Regular cardiac myocyte (primary cell): ENCODE measurements around the gene SLC9A5. TPM values are rescaled to one million over a fixed set of nuclear protein-coding genes. Genes with fewer than 3 reads are reported as not detected.

Experiments
- total RNA-seq: library from RNA; depleted of rRNA; stranded (reverse); fragments of >200 nt; gene quantifications from 2 replicates; pipeline ENCODE4 v1.2.3, GENCODE V29; 2014

SLC9A5 gene, protein sequence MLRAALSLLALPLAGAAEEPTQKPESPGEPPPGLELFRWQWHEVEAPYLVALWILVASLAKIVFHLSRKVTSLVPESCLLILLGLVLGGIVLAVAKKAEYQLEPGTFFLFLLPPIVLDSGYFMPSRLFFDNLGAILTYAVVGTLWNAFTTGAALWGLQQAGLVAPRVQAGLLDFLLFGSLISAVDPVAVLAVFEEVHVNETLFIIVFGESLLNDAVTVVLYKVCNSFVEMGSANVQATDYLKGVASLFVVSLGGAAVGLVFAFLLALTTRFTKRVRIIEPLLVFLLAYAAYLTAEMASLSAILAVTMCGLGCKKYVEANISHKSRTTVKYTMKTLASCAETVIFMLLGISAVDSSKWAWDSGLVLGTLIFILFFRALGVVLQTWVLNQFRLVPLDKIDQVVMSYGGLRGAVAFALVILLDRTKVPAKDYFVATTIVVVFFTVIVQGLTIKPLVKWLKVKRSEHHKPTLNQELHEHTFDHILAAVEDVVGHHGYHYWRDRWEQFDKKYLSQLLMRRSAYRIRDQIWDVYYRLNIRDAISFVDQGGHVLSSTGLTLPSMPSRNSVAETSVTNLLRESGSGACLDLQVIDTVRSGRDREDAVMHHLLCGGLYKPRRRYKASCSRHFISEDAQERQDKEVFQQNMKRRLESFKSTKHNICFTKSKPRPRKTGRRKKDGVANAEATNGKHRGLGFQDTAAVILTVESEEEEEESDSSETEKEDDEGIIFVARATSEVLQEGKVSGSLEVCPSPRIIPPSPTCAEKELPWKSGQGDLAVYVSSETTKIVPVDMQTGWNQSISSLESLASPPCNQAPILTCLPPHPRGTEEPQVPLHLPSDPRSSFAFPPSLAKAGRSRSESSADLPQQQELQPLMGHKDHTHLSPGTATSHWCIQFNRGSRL
- 1.2 and 2.3 TPM in 2 replicates for total RNA-seq

DNA sequence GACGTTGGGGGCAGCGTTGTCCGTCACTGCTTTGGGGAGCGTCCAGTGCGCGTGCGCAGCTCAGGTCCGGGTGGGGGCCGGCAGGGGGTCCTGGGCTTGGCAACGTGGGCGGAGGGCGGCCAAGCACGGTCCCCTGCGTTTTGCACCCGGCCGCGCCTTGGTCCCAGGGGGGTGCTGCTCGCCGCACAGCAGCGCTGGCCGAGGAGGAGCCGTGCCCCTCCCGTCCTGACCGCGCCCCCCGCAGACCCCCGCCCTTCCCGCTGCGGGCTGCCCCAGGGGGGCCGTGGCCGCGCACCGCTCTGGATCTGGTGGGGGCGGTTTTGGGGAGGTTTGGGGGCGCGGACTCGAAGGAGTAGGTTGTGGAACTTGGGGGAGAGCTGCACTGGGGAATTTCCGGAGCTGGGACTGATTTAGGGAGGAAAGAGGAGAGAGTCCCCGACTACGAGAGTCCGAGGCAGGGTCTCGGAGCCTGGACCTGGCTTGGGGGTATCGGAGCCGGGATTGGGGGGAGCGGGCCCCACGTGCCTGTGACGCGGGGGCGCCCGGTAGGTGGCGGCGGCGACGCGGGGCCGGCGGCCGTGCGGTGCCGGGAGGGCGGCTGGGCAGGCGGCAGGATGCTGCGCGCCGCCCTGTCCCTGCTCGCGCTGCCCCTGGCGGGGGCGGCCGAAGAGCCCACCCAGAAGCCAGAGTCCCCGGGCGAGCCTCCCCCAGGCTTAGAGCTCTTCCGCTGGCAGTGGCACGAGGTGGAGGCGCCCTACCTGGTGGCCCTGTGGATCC is at the start of gene SLC9A5:
TSS of gene SLC9A5 (plus strand) at position 579 of the 777 bp plus-strand sequence. CDS start at position 615, 36 bp downstream.

DNA sequence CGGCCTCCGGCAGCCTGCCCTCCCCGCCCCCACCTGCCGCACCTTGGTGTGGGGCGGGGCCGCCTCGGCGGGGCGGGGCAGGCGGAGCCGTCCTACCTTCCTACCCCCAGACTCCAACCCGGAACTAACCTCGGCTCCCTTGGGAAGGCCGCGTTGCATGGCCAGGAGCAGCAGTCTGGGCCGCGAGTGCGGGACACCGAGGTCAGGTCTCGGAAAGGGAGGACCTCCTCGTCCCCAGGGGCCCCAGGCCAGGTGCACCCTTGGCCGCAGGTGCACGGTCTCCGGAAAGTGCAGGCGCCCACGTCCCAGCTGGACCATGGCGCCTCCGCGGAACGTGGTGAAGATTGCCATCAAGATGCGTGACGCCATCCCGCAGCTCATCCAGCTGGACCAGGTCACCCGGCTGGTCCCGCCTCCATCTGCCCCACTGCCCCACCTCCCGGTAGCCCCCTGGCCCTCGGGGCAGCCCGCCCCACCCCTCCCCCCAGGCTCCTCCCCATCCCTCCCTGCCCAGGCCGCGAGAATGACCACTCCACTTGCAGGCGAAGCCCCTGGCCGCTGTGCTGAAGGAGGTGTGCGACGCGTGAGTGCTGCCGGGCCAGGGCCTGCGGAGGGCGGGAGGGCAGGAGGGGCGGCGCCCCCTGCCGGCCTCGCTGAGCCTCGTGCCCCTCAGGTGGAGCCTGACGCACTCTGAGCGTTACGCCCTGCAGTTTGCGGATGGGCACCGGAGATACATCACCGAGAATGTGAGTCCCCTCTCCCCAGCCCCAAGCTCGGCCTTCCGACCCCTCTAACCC is 49.6 kb upstream of the SLC9A5 start, which contains the start of gene ELMO3:
TSS of gene ELMO3 (plus strand) at position 121 of the 797 bp plus-strand sequence. CDS start at position 317, 196 bp downstream.

DNA sequence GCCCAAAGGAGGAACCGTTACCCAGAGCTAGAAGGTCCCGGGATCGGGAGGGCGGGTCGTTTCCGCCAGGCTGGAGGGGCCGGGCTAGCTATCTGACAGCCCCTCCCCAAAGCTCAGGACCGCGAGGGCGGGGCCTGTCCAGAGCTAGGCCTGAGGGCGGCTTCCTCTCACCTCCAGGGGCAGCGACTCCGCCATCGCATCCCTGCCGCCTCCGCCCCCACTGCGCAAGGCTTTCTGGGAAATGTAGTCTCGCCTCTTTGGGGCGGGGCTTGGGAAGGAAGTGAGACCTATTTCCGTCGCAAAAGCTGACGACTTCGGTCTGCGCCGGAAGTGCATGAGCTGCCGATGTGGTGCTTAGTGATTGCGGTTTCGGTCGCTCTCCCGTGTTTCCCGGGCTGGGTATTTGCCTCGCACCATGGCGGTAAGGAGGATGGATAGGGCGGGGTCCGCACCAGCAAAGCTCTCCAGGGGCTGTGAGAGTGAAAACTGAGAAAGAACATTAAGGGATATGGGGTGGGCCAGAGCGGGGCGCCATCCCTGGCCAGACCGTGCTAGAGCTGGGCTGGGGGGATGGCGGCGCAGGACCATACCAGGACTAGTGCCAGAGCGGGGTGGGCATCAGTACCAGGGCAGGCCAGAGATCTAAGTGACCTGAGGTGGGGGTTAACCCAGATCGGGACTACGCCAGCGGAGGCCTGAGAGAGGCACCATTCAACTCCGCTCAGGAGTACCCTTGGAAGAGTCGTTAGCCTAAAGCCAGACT is 21.8 kb upstream of the SLC9A5 start, which contains the start of gene TMEM208:
TSS of gene TMEM208 (plus strand) at position 327 of the 763 bp plus-strand sequence. CDS start at position 416, 89 bp downstream.

DNA sequence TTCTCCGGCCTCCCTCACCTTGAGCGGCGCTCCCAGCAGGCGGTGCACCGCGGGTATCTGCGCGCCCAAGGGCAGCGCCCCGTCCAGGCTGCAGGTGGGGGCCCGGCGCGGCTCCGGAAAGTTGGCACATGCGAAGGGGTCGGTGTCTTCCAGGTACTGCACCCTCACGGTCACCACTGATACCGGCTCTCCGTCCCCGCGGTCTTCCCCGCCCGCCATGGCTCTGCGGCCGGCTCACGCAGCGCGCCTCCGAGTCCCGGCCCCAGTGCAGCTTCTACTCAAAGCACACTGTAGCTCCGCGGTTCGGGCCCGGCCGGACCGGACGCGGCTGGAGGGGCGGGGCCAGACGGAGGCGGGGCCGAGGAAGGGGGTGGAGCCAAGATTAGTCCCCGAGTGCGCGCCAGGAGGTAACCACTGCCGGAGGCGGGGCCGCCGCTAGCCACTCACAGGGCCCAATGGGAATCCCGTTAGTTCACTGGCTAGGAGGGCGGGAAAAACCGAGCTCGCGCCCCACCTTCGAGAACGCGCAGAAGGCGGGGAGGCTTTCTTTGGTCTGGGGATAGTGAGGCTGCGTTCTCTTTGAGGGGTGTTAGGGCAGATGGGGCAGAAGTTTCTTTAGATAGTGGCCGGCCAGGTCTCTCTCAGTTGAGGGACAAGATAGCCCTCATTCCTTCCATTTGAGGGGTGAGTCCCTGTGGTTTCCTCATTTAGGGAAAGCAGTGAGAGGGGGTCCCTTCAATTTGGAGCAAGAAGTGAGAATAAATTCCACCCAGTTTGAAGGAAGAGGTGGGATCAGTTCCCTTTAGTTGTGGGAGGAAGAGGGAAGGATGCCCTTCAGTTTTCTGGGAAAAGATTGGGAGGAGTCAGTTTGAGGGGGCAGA is 1.3 kb upstream of the SLC9A5 start, which contains the start of gene FHOD1:
TSS of gene FHOD1 (minus strand) at position 290 of the 881 bp plus-strand sequence. CDS start at position 219, 71 bp downstream.

DNA sequence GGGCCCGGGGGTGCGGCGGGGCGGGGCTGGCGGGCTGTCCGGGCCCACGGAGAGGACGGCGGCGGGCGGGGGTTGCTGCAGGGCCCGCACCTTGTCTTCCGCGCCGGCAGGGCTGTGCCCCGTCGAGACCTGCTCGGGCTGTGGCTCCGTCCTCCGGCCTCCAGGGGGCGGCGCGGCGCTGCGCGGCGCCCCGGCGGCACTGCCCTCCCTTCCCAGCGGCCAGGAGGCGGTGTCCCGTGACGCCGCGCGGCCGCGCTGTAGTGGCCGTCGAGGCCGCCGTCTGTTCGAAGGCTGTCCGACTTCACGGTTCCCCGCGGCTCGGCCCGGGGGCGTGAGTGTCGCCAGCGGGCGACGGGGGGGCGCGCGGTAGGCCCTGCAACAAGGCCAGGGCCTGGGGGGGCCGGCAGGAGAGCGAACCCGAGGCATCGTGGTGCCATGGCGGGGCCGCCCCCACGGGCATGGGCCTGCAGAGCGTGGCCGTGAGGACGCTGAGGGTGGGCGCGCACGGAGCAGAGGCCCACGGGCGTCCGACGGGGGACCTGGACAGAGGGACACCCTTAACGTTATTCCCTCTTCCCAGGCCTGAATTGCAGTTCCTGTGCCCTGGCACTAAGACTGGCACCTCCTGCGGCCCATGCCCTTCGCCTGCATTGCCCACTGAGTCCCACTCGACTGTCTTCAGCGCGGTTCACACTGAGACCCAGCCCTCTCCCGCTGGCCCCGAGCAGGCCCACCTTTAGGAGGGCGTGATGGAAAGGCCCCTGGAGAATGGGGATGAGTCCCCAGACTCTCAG is 30.7 kb downstream of the SLC9A5 start, which contains the start of gene PLEKHG4:
TSS of gene PLEKHG4 (plus strand) at position 237 of the 794 bp plus-strand sequence. CDS start at position 750, 513 bp downstream.

Other genes with a start within 250 kb of the SLC9A5 start
- gene CBFB, start 219.8 kb upstream of the SLC9A5 start, total RNA-seq, result 111 and 209 TPM in 2 replicates
- 8.2 and 11.1 TPM in 2 replicates for gene PHAF1, start 139.0 kb upstream of the SLC9A5 start, total RNA-seq
- 27.4 and 42.3 TPM in 2 replicates for gene B3GNT9, start 98.0 kb upstream of the SLC9A5 start, total RNA-seq
- gene TRADD, start 89.1 kb upstream of the SLC9A5 start, total RNA-seq, result 15.7 and 22.8 TPM in 2 replicates
- 5.9 and 12.4 TPM in 2 replicates for gene FBXL8, start 89.0 kb upstream of the SLC9A5 start, total RNA-seq
- 0.58 and 12.1 TPM in 2 replicates for gene HSF4, start 84.2 kb upstream of the SLC9A5 start, total RNA-seq
- 11.1 and 20.6 TPM in 2 replicates for gene NOL3, start 78.4 kb upstream of the SLC9A5 start, total RNA-seq
- gene MATCAP1, start 65.0 kb upstream of the SLC9A5 start, total RNA-seq, result 10.7 and 17.3 TPM in 2 replicates
- under 0.01 and 0.56 TPM in 2 replicates for gene EXOC3L1, start 58.8 kb upstream of the SLC9A5 start, total RNA-seq
- 37.8 and 66.9 TPM in 2 replicates for gene E2F4, start 56.8 kb upstream of the SLC9A5 start, total RNA-seq
- gene ELMO3, start 49.8 kb upstream of the SLC9A5 start, total RNA-seq, result 0.28 and 0.38 TPM in 2 replicates
- 40.6 and 70.5 TPM in 2 replicates for gene TMEM208, start 21.8 kb upstream of the SLC9A5 start, total RNA-seq
- gene FHOD1, start 1.5 kb upstream of the SLC9A5 start, total RNA-seq, result 11.8 and 26.1 TPM in 2 replicates
- 5.6 and 10.2 TPM in 2 replicates for gene PLEKHG4, start 30.6 kb downstream of the SLC9A5 start, total RNA-seq
- under 0.01 TPM in 1 of 2 replicates, not detected in the other for gene KCTD19, start 77.8 kb downstream of the SLC9A5 start, total RNA-seq
- 0.28 TPM in 1 of 2 replicates, not detected in the other for gene LRRC36, start 77.8 kb downstream of the SLC9A5 start, total RNA-seq
- gene TPPP3, start 144.5 kb downstream of the SLC9A5 start, total RNA-seq, result 0.28 and 0.77 TPM in 2 replicates
- gene ZDHHC1, start 167.5 kb downstream of the SLC9A5 start, total RNA-seq, result 1.7 and 5.4 TPM in 2 replicates
- gene HSD11B2, start 182.1 kb downstream of the SLC9A5 start, total RNA-seq, result not detected in 2 replicates
- 115 and 124 TPM in 2 replicates for gene ATP6V0D1, start 232.2 kb downstream of the SLC9A5 start, total RNA-seq
- not detected in 2 replicates for gene AGRP, start 234.6 kb downstream of the SLC9A5 start, total RNA-seq